DMS114 treated with DMSO at 0.1 percent for 48 hours (cell line): ENCODE results near the gene OCEL1.
"Not testable (repeated sequence)": the region's sequence is repeated elsewhere in the genome, so short reads cannot be mapped to it uniquely, and the experiment has no call there.

Experiments
- DNase-seq: peaks from one replicate; lab custom pipeline; 2025; ENCODE audit not compliant: unreplicated experiment; lab: John Stamatoyannopoulos, UW

OCEL1 gene

DNA sequence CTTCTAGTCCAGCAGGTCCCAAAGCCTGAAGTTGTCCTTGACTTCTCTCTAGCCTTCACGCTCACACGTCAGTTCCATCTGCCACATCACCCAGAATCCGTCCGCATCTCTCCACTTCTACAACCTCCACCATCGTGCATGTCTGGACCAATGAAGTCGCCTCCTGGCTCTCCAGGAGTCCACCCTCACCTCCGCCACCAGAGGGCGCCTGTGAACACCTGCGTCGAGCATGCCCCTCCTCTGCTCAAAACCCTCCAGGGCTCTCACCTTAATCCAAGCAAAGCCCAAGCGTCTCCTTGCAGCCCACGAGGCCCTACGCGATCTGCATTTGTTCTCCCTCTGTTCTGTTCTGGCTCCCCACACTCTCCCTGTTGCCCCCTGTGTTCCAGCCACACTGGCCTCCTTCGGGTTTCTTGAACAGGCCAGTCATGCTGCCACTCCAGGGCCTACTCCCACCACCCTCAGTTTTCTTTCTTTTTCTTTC is 34.9 kb downstream of the OCEL1 start:
- no peak for DNase-seq

DNA sequence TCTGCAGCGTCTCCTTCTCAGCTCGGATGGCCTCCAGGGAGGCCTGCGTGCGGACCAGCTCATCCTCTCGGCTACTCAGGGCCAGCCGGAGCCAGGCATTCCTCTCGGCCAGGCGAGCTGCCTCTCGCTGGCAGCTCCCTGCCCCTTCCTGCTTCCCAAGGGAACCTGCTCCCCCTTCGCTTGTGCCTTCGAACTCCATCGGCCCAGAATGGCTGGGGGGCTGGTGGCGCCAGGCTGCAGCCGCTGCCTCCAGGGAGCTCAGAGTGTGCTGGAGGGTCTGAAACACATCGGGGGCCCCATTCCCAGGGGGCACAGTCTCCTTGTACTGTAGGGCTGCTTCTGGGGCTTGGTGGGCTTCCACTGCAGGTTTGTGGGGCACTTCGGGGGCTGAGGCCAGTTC is 36.5 kb downstream of the OCEL1 start:
- no peak for DNase-seq

DNA sequence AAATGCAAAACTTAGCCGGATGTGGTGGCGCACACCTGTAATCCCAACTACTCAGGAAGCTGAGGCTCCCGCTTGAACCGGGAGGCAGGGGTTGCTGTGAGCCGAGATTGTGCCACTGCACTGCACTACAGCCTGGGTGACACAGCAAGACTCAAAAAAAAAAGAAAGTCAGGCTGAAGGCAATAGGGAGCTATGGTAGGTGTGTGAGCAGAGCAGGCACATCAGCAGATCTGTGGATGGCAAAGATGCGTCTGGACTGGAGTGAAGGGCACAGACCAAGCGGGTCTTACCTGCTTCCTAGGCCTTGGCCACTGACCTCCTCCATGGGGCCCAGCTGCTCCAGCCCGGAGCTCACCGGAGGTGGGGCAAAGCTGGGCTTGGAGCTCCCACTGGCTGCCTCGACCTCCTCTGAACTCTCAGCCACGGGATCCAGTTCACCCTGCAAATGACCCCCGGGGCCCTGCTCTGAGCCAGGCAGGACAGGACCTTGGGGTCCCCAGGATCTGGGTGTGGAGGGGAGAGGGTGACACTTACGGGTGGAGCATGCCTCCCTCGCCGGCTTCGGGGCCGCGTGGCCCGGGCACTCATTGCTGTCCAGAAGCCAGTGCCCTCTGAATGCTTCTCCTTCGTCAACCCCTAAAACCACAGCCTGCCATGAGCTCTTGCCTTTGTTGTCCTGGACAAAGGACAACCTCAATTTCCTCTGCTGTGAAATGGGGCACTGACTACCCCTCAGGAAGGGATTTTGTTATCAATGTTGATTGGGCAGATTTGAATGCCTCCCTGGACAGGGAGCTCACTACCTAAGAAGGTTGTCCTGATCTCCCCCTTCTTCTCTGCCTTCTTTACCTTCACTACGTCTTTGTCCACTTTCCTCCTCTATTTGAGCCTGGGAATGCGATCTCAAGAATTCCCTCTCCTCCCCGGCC is 38.0 kb downstream of the OCEL1 start:
- DNase-seq, result no peak

DNA sequence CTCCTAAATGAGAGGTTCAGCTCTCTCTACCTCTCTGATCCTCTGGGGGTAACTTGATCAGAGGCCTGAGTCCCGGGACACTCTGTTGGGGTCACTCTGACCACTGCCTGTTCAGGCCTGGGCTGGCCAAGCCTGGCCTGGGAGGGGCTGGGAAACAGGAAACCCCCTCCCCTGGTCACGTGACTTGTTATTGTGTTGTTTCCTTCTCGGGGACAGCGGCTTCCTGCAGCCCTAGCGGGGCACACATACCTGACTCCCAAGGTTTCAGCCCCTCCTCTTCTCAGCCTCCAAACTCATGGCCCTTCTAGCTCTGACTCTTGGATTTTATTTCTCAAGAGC is 38.6 kb downstream of the OCEL1 start, which contains the start of gene USHBP1:
Gene USHBP1, minus strand, starts transcription at position 105 of the 339 bp plus-strand sequence. CDS start 446 bp downstream, outside the sequence.
- DNase-seq, result no peak

DNA sequence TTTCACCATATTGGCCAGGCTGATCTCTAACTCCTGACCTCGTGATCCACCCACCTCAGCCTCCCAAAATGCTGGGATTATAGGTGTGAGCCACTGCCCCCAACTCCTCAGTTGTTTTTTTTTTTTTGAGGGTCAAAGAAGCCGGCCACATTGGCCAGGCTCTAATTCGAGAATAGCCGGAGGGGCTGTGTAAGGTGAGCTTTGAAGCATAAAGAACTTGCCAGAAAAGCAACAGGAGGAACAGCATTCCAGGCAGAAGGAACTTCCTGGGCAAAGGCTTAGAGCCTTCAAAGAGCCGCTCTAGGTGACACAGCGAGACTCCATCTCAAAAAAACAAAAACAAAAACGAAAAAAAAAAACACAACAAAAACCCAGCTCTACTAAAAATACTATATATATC is 40.0 kb downstream of the OCEL1 start:
- no peak for DNase-seq

DNA sequence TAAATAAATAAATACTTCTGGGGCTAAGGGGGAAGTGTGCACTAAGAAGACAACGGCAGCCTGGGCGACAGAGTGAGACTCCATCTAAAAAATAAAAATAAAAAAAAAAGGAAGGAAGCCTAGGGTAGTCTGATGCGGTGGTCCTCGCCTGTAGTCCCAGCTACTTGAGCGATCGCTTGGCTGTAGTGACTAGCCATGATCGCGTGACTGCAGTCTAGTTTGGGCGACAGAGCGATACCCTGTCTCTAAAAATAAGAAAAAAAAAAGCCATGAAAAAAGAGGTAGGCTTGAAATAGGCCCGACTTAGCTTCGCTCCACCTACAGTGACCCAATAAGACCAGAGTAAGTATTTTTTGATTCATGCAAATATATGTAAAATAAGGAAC is 40.6 kb downstream of the OCEL1 start:
- DNase-seq, result no peak

DNA sequence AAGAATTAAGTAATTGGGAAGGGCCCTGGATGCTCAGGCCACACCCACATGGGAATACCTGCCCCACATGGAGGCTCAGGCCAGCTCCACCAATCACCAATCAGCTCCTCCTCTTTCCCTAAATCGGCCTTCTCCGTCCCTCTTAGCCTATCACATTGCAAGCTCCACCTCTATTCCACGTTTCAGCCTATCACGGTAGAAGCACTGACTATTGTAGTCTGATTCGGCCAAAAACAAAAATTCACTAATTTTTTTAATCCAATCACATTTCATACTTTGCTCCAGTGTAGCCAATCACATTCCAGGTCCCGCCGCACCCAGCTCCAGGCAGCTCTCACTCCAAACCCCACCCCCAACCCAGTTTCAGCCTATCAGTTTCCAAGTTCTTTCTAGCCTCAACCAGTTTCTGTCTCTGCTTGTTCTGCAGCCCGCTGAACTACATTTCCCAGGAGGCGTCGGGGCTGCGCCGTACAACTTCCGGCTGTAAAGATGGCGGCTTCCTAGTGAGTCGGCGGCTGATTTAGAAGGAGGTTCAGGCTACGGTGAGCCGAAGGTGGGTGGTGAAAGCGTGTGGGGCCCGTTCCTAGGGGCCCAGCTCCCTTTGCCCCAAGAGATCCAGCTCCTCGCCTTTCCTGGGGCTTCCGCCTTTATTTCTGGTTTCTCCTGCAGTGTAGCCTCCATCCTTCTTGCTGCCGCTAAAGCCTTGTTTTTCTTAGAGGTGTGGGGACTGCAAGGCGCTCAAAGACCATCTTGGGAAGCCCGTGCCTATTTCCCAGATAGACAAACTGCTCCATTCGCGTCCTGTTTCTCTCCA is 41.2 kb downstream of the OCEL1 start, which contains the start of gene BABAM1:
Gene BABAM1, plus strand, starts transcription at position 469 of the 814 bp plus-strand sequence. CDS start 1,364 bp downstream, outside the sequence.
- DNase-seq, result peak; percentile 100

DNA sequence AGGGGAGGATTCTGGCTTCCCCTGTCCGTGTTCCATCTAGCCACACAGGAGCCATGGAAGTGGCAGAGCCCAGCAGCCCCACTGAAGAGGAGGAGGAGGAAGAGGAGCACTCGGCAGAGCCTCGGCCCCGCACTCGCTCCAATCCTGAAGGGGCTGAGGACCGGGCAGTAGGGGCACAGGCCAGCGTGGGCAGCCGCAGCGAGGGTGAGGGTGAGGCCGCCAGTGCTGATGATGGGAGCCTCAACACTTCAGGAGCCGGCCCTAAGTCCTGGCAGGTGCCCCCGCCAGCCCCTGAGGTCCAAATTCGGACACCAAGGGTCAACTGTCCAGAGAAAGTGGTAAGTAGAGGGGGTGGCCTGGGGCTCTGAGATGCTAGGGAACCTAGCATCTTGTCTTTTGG is 42.7 kb downstream of the OCEL1 start:
- no peak for DNase-seq

DNA sequence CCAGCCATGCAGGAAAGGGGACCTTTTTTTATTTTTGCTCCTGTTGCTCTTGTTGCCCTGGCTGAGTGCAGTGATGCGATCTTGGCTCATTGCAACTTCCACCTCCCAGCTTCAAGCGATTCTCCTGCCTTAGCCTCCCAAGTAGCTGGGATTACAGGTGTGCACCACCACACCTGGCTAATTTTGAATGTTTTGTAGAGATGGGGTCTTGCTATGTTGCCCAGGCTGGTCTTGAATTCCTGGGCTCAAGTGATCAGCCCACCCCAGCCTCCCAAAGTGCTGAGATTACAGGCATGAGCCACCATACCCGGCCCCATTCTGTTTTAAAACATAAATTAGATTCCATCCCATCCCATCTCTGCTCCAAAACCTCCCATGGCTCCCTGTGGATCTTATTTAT is 48.9 kb downstream of the OCEL1 start:
- not testable (repeated sequence) for DNase-seq

DNA sequence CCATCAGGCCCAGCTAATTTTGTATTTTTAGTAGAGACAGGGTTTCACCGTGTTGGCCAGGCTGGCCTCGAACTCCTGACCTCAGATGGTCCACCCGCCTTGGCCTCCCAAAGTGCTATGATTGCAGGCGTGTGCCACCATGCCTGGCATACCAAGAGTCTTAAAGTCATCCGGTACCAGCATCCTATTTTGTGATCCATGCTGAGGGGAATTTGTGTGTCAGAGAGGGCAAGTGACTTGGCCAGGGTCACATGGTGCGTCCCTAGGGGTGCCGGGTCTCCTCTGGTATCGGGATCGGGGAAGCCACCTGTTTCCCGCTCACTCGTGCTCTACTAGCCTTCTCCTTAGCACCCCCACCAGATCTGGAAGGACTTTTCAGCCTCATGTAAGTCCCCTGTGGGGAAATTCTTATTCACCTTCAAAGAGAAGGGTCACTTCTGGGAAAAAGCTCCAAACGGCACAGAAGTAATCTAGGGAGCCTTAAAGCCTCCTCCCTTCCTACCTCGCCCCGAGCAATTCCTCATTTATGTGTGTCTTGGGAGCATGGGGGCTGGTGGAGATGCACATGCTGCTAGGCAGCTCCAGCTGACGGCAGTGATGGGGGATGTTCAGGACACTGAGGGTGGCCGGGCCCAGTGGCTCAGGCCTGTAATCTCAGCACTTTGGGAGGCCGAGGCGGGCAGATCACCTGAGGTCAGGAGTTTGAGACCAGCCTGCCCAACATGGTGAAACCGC is 49.6 kb downstream of the OCEL1 start:
- no peak for DNase-seq
